Hypothalamus (tissue), 51 donors: ENCODE data around the gene WDPCP.
"Not testable (repeated sequence)": the region's sequence is repeated elsewhere in the genome, so short reads cannot be mapped to it uniquely, and the experiment has no call there.

Source experiments
- DNase-seq, 51 donors: peaks; one replicate each; lab custom pipeline; 2025; lab: John Stamatoyannopoulos, UW

The WDPCP gene

DNA sequence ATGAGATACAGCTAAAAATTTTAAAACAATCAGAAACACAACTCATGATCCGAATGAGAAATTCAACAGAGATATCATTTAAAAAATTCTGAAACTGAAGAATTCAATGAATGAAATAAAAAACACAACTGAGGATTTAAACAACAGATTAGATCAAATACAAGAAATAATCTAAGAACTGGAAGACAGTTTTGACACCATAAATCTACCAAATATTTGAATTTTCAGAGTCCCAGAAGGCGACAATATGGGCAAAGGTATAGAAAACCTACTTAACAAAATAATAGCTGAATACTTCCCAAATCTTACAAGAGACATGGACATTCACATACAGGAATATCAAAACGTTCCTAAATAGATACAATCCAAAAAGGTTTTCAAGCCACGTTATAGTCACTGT lies 315.7 kb downstream of the WDPCP start:
- no peak for DNase-seq

DNA sequence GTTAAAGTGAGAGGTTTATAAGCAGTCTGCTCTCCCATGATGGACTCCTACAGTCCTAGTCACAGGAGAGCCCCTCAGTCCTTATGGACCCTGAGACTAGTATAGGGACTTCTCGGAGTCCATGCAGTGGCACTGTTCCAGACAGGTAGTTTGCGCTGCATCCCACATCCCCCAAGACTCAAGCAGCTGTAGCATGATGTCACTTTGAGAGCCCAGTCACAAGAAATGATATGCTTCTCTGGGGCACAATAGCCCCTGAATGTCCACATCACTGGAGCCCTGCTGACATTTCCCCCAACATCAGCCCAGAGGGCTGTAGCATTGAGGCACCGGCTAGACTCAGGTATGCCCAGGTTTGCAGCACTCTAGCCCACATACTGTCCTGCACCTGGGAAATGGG lies 317.6 kb downstream of the WDPCP start:
- DNase-seq = no peak

- DNase-seq = no peak
These were observed 319.3 kb downstream of the WDPCP start for GRCh38 chr2:63268946-63269345.

GRCh38 chr2:63261137-63261621 lies 327.1 kb downstream of the WDPCP start:
- no peak for DNase-seq

GRCh38 chr2:63257473-63257872 lies 330.8 kb downstream of the WDPCP start:
- DNase-seq = no peak

DNA sequence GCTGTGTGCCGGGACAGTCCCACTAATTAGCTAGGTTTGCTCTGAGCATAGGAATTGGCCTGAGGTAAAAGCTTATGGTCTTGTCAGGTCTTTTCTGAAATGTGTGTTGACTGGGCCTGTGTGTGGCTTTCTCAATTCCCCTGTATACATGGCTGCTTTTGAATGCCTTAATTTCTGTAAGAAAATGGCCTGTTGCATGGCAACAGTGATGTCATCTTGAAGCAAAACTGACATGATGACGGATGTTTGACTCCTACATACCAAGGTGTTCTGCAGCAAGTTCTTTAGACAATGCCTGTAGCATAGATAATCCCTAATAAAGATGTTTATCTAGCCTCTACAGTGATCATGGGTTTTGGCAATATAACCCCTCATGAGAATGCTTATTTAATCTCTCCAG lies 339.1 kb downstream of the WDPCP start:
- no peak for DNase-seq

- DNase-seq = no peak
These were observed 345.5 kb downstream of the WDPCP start for GRCh38 chr2:63242747-63243146.

- no peak for DNase-seq
These were observed 362.2 kb downstream of the WDPCP start for GRCh38 chr2:63225964-63226686.

GRCh38 chr2:63218800-63219526 lies 369.3 kb downstream of the WDPCP start:
- no peak for DNase-seq

DNA sequence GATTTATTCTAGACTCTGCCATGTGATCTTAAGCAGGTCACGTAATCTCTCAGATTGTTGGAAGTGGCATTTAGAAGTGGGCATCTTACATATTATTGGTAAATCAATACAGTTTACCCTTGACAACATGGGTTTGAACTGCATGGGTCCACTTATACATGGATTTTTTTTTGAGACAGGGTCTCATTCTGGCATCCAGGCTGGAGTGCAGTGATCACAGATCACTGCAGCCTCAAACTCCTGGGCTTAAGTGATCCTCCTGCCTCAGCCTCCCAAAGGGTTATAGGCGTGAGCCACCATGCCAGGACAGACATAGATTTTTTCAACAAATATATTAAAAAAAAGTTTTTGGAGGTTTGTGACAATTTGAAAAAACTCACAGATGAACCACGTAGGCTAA lies 393.0 kb downstream of the WDPCP start:
- no peak for DNase-seq

DNA sequence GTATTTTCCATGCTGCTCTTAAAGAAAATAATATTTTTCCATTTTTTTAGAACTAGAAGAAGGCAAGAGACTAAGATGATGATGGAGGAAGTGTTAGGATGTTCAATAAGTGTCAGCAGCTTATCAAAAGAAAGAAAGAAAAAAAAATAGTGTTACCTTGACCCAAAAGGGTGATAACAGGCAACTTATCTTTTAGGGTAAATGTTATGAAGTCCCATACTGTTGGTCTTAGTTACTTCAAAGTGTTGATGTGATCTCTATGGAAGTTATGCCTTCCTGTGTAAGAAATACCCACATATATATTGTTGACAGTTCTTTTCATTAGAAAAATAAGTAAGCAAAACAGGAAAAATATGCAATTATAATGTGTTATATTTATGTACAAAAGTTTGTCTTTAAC lies 394.1 kb downstream of the WDPCP start:
- no peak for DNase-seq

- no peak for DNase-seq
These were observed 395.1 kb downstream of the WDPCP start for GRCh38 chr2:63192889-63193774.

- DNase-seq = no peak
These were observed 395.9 kb downstream of the WDPCP start for GRCh38 chr2:63192169-63192888.

- DNase-seq = peak in 3 of 51 donors; percentile 1 to 6 (median 2)
These were observed 399.3 kb downstream of the WDPCP start for GRCh38 chr2:63189026-63189425.

DNA sequence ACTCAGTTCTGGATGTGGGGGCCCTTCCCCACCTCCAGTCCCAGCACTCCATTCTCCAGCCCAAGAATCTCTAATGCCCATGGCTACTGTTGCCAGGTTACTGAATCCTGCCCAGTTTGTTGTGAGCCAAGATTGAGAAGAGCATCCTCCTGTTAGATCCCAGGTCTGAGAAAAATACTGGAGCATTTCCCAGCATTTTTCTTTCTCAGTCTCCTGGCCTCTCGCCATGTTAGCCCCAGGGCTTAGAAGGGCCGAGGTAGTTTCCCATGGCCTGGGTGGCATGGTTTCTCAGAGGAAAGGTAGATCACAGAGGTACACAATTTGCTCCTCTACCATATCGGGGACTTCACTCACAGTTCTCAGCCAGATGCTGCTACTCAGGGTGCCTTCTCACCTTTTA lies 401.9 kb downstream of the WDPCP start:
- no peak for DNase-seq

- no peak for DNase-seq
These were observed 425.0 kb downstream of the WDPCP start for GRCh38 chr2:63163161-63163820.

DNA sequence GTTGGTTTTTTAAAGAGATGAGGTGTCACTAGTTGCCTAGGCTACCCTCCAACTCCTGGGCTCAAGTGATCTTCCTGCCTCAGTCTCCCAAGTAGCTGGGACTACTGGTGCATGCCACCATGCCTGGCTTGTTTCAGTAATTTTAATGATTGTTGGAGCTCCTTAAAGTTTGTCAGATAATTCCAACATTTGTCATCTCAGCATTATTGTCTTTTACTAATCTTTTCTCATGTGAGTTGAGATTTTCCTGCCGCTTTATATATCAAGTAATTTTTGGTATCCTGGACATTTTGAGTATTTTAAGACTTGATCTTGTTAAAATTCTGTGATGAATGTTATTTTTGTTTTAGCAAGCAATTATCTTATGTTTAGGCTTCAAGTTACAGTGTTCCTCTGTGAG lies 429.0 kb downstream of the WDPCP start:
- no peak for DNase-seq

- DNase-seq = not testable (repeated sequence)
These were observed 451.6 kb downstream of the WDPCP start for GRCh38 chr2:63136683-63137082.

GRCh38 chr2:63132020-63132419 lies 456.3 kb downstream of the WDPCP start:
- no peak for DNase-seq

DNA sequence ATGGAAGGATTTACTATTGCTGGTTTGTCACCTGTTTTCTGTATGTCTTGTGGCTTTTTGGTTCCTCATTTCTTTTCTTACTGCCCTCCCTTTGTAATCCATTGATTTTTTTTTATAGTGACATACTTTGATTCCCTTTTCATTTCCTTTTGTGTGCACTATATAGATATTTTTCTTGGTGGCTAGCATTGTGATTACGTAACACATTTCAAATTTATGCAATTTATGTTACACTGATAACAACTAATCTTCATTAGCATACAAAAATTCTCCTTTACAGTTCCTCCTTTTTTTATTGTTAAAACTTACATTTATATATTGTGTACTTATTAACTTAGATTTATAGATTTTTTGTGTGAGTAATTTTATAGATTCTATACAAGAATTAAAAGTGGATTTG lies 457.1 kb downstream of the WDPCP start:
- no peak for DNase-seq
